Kidney epithelial cell (primary cell): ENCODE data around the gene FRMD3. TPM values are rescaled to one million over a fixed set of nuclear protein-coding genes. Genes with fewer than 3 reads are reported as not detected.

Experiments
- DNase-seq: peaks from one replicate; pipeline ENCODE4 v3.0.0-alpha.2; 2010; ENCODE audit warnings: low read depth
- H3K27me3 ChIP-seq: 2 replicates; pipeline ENCODE4 v1.6.0; 2011; ENCODE audit warnings: low read length; ENCODE audit not compliant: control insufficient read depth, insufficient read depth
- H3K36me3 ChIP-seq: 2 replicates; pipeline ENCODE4 v1.5.1; 2011; ENCODE audit warnings: low read length; ENCODE audit not compliant: control insufficient read depth, insufficient read depth
- H3K4me3 ChIP-seq: 2 replicates; pipeline ENCODE4 v1.5.1; 2011; ENCODE audit warnings: low read depth, mild to moderate bottlenecking, control low read depth, low read length
- CTCF ChIP-seq: IDR thresholded peaks from 2 replicates; pipeline ENCODE4 v1.5.1; 2011; ENCODE audit warnings: mild to moderate bottlenecking, moderate library complexity, low read length, control low read depth, inconsistent platforms; ENCODE audit not compliant: insufficient read depth, poor library complexity, severe bottlenecking
- total RNA-seq: library from RNA; depleted of rRNA; stranded (reverse); fragments of >200 nt; gene quantifications from 2 replicates; pipeline ENCODE4 v1.2.3, GENCODE V29; 2015

The FRMD3 gene
- total RNA-seq, 1 donor from 2014 or later = 5.2 TPM

- no peak for DNase-seq
- H3K4me3 ChIP-seq = no peak overlapping the region
- no peaks in the 10 kb centered on the region for H3K36me3 ChIP-seq
- no peaks in the 10 kb centered on the region for H3K27me3 ChIP-seq
- TF ChIP-seq CTCF = no peak
Observed at GRCh38 chr9:83570359-83570758, 32.2 kb upstream of the FRMD3 start.

- no peak overlapping the region for H3K4me3 ChIP-seq
- no peak for DNase-seq
- no peaks in the 10 kb centered on the region for H3K36me3 ChIP-seq
- no peak for TF ChIP-seq CTCF
- H3K27me3 ChIP-seq = no peaks in the 10 kb centered on the region
Observed at GRCh38 chr9:83569326-83569725, 31.1 kb upstream of the FRMD3 start.

- Histone ChIP-seq H3K27me3 (no peaks in the 10 kb centered on the region), H3K36me3 (no peaks in the 10 kb centered on the region)
- TF ChIP-seq CTCF = no peak
Observed at GRCh38 chr9:83563360-83563759, 25.2 kb upstream of the FRMD3 start.

GRCh38 chr9:83560169-83560826 is 22.1 kb upstream of the FRMD3 start:
- no peak for TF ChIP-seq CTCF
- Histone ChIP-seq H3K27me3 (no peaks in the 10 kb centered on the region), H3K36me3 (no peaks in the 10 kb centered on the region), H3K4me3 (no peak overlapping the region)
- no peak for DNase-seq

More at GRCh38 chr9:83563360-83563759, 25.2 kb upstream of the FRMD3 start:
- H3K4me3 ChIP-seq = no peak overlapping the region
- DNase-seq = no peak

- Histone ChIP-seq H3K4me3 (no peak overlapping the region), H3K27me3 (no peaks in the 10 kb centered on the region), H3K36me3 (no peaks in the 10 kb centered on the region)
- TF ChIP-seq CTCF = no peak
- no peak for DNase-seq
Observed at GRCh38 chr9:83557771-83558170, 19.6 kb upstream of the FRMD3 start.

- DNase-seq = no peak
- no peak for TF ChIP-seq CTCF
- H3K36me3 ChIP-seq = no peaks in the 10 kb centered on the region
- no peak overlapping the region for H3K4me3 ChIP-seq
- no peaks in the 10 kb centered on the region for H3K27me3 ChIP-seq
Observed at GRCh38 chr9:83557317-83557716, 19.1 kb upstream of the FRMD3 start.
